Stomach (tissue), 19 donors: ENCODE measurements around the gene S100A8. TPM values are rescaled to one million over a fixed set of nuclear protein-coding genes. Genes with fewer than 3 reads are reported as not detected.

Experiments used
- DNase-seq, 2 donors: peaks; one replicate each; pipeline versions ENCODE4 v3.0.0 to v3.0.0-alpha.2; 2013 to 2019
- H3K27ac ChIP-seq, 5 donors: fragments of 200-600 bp in 4 of 5; sonication (generic) in 4 of 5; one replicate each; pipeline ENCODE4 v1.5.1; 2013 to 2019; ENCODE audit warnings: mild to moderate bottlenecking in 1 of 5, moderate library complexity in 1 of 5
- H3K27me3 ChIP-seq, 3 donors: fragments of 200-600 bp; sonication (generic); one replicate each; pipeline ENCODE4 v1.5.1; 2017 to 2019; ENCODE audit warnings: mixed run types in 1 of 3
- H3K36me3 ChIP-seq, 4 donors: fragments of 200-600 bp; sonication (generic); 1 replicate in 3 of 4; 2 replicates in 1 of 4; pipeline ENCODE4 v1.5.1; 2016 to 2019
- H3K4me1 ChIP-seq, 4 donors: fragments of 200-600 bp; sonication (generic); one replicate each; pipeline ENCODE4 v1.5.1; 2016 to 2019
- H3K4me3 ChIP-seq, 4 donors: fragments of 200-600 bp; sonication (generic) in 3 of 4; one replicate each; pipeline ENCODE4 v1.5.1; 2016 to 2019; ENCODE audit warnings: mild to moderate bottlenecking in 1 of 4
- H3K9me3 ChIP-seq, 4 donors: fragments of 200-600 bp; sonication (generic); one replicate each; pipeline ENCODE4 v1.5.1; 2016 to 2019
- CTCF ChIP-seq, 7 experiments: fragments of 450-650 bp in 4 of 7; fragments of 200-600 bp in 3 of 7; sonication (generic) in 3 of 7; IDR thresholded peaks; one replicate each; pipeline ENCODE4 v1.5.1; 2016 to 2019; ENCODE audit warnings: antibody characterized with exemption in 7 of 7, control low read depth in 2 of 7, mild to moderate bottlenecking in 1 of 7
- EP300 ChIP-seq: sonication (generic); formaldehyde crosslinking; IDR thresholded peaks from one replicate; pipeline ENCODE4 v1.6.1; 2017; ENCODE audit warnings: antibody characterized with exemption
- POLR2A ChIP-seq, 4 donors: fragments of 450-650 bp; IDR thresholded peaks; one replicate each; pipeline ENCODE4 v1.6.1; 2016; ENCODE audit warnings: antibody characterized with exemption in 4 of 4, control low read depth in 2 of 4, mild to moderate bottlenecking in 1 of 4, moderate library complexity in 1 of 4
- POLR2AphosphoS5 ChIP-seq, 3 donors: sonication (generic); formaldehyde crosslinking; IDR thresholded peaks; one replicate each; pipeline ENCODE4 v1.6.1; 2016; ENCODE audit warnings: antibody characterized with exemption in 3 of 3
- WGBS, 5 donors: extraction: QIAGEN DNeasy Blood & Tissue Kit in 3 of 5; methylation state at CpG; one replicate each; pipeline versions ENCODE4 v1.1.5 to v1.1.7; 2013 to 2018; 5-methylcytosine and 5-hydroxymethylcytosine counted together
- intact Hi-C: fragments of 100-400 bp; cut with DNase I; formaldehyde crosslinking; loops from one replicate; pipeline ENCODE4 v1.15.1; 2023; ENCODE audit warnings: low total_unique reads
- long read RNA-seq, 10 donors: transcript quantifications; one replicate each; lab custom pipeline, GENCODE V29; 2026
- polyA plus RNA-seq, 3 donors: library from polyadenylated mRNA; stranded (reverse); fragments of 200-250 nt; gene quantifications; one replicate each; pipeline ENCODE4 v1.2.3, GENCODE V29; 2013
- total RNA-seq, 5 donors: library from RNA; depleted of rRNA; stranded (reverse); fragments of >200 nt; gene quantifications; one replicate each; pipeline versions ENCODE4 v1.1.0 to v1.2.3, GENCODE V29; 2014 to 2016
- donor health status: healthy with polysubstance abuse.
- donor health status: Bipolar disorder and iron deficiency.
- donor health status: healthy.

Gene S100A8
- total RNA-seq = 10 to 100 TPM in 4 of 5 donors, not detected in 1; 16.8 to 86.4 (median 38.1) TPM
- over 10,000 TPM in 1 of 3 donors, 100 to 1,000 TPM in 2; 144 to 21,822 (median 281) TPM for polyA plus RNA-seq
- long read RNA-seq, donor 1, partial matches to known transcripts = 0 of 3 reads
- long read RNA-seq, donor 1, other reads (novel, unspliced or antisense) = 0 of 3 reads
- long read RNA-seq, donor 2, partial matches to known transcripts = 0 of 6 reads
- long read RNA-seq, donor 2, other reads (novel, unspliced or antisense) = 0 of 6 reads
- long read RNA-seq, donor 3, partial matches to known transcripts = 0 of 1 reads
- long read RNA-seq, donor 3, other reads (novel, unspliced or antisense) = 0 of 1 reads
- long read RNA-seq, donor 4, partial matches to known transcripts = 0 of 1 reads
- long read RNA-seq, donor 4, other reads (novel, unspliced or antisense) = 0 of 1 reads
- long read RNA-seq, donor 5, partial matches to known transcripts = 0 of 3 reads
- long read RNA-seq, donor 5, other reads (novel, unspliced or antisense) = 0 of 3 reads
- long read RNA-seq, donor 6 = 0 reads
- long read RNA-seq, donor 7, transcript S100A8-203 (2 exons, 717 nt) = minor isoform, 9 of 25 reads
- long read RNA-seq, donor 7, transcript S100A8-202 (3 exons, 523 nt) = major isoform, 16 of 25 reads
- long read RNA-seq, donor 7, partial matches to known transcripts = 0 of 25 reads
- long read RNA-seq, donor 7, other reads (novel, unspliced or antisense) = 0 of 25 reads
- long read RNA-seq, donor 8, partial matches to known transcripts = 0 of 3 reads
- long read RNA-seq, donor 8, other reads (novel, unspliced or antisense) = 0 of 3 reads
- long read RNA-seq, donor 9, transcript S100A8-202 (3 exons, 523 nt) = major isoform, 10 of 11 reads
- long read RNA-seq, donor 9, partial matches to known transcripts = 0 of 11 reads
- long read RNA-seq, donor 9, other reads (novel, unspliced or antisense) = 0 of 11 reads
- long read RNA-seq, donor 10, partial matches to known transcripts = 0 of 6 reads
- long read RNA-seq, donor 10, other reads (novel, unspliced or antisense) = 0 of 6 reads

GRCh38 chr1:153390938-153391710, at the start of gene S100A8:
TSS of gene S100A8 (minus strand) at chr1:153391073. CDS start at chr1:153390535, 538 bp downstream.
- DNase-seq = peak in 1 of 2 donors; percentile 48
- H3K36me3 ChIP-seq = no peaks in the 10 kb centered on the region
- TF ChIP-seq EP300 = no peak
- peak in 1 of 3 donors; percentile 8 for TF ChIP-seq POLR2AphosphoS5 (IDR thresholded peaks at IDR 0.05)
- H3K27ac ChIP-seq = peak within 1 kb of the TSS in 2 of 5 donors; percentile 64 to 67
- H3K4me1 ChIP-seq = no peaks in the 10 kb centered on the region
- H3K27me3 ChIP-seq = peaks cover 0 to 52% (median 18%) of the 10 kb centered on the region in 3 donors
- intact Hi-C loops = no loop called here
- 58 to 80% (median 68%) methylated on average over 7 of the region's 7 CpGs for WGBS, 5 donors
- no peaks in the 10 kb centered on the region for H3K9me3 ChIP-seq
- peak within 1 kb of the TSS in 2 of 4 donors; percentile 29 to 36 for H3K4me3 ChIP-seq

- no peak for TF ChIP-seq POLR2AphosphoS5 (IDR thresholded peaks at IDR 0.05)
- no peak for TF ChIP-seq CTCF (IDR thresholded peaks at IDR 0.05)
- TF ChIP-seq EP300 = no peak
- no peak for TF ChIP-seq POLR2A (IDR thresholded peaks at IDR 0.05)
- no peak for DNase-seq
- H3K9me3 ChIP-seq = peaks cover 0 to 6% (median 0%) of the 10 kb centered on the region in 4 donors
- no peak overlapping the region for H3K4me3 ChIP-seq
- H3K36me3 ChIP-seq = no peaks in the 10 kb centered on the region
- no peak overlapping the region for H3K27ac ChIP-seq
- no peaks in the 10 kb centered on the region for H3K4me1 ChIP-seq
- peaks cover 0 to 34% (median 3%) of the 10 kb centered on the region in 3 donors for H3K27me3 ChIP-seq
- intact Hi-C loops = no loop called here
These were observed 48.4 kb upstream of the S100A8 start for GRCh38 chr1:153439273-153439672.

DNA sequence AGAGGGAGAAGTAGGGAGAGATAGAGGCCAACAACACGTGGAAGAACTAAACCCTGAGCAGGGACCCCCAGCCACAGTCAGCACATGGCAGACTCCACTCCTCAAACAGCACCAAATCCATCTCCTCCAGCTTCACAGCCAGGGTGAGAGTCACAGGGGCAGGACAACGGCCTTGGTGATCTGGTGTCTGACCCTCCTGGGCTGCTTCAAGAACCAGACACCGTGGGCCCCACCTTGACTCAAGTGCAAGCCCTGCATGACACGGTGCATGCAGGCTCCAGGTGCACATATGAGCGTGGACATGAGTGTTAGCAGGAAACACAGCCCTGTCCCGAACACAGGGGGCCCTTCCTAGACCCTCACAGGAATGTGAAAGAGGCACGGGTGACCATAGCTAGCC, 47.7 kb upstream of the S100A8 start:
- peaks cover 0 to 6% (median 0%) of the 10 kb centered on the region in 4 donors for H3K9me3 ChIP-seq
- no peaks in the 10 kb centered on the region for H3K36me3 ChIP-seq
- intact Hi-C loops = no loop called here
- TF ChIP-seq CTCF (IDR thresholded peaks at IDR 0.05) (no peak), POLR2A (IDR thresholded peaks at IDR 0.05) (no peak), EP300 (no peak), POLR2AphosphoS5 (IDR thresholded peaks at IDR 0.05) (no peak)
- no peak for DNase-seq
- no peaks in the 10 kb centered on the region for H3K4me1 ChIP-seq
- WGBS, 5 donors = 55 to 74% (median 68%) methylated on average over 6 to 7 of the region's 7 CpGs
- H3K4me3 ChIP-seq = no peak overlapping the region
- H3K27me3 ChIP-seq = peaks cover 0 to 33% (median 0%) of the 10 kb centered on the region in 3 donors
- no peak overlapping the region for H3K27ac ChIP-seq

GRCh38 chr1:153437236-153437635, 46.4 kb upstream of the S100A8 start:
- Histone ChIP-seq H3K27me3 (peaks cover 0 to 33% (median 0%) of the 10 kb centered on the region in 3 donors), H3K9me3 (no peaks in the 10 kb centered on the region), H3K4me1 (no peaks in the 10 kb centered on the region), H3K36me3 (no peaks in the 10 kb centered on the region), H3K27ac (no peak overlapping the region), H3K4me3 (no peak overlapping the region)
- 81 to 89% (median 84%) methylated on average over 4 of the region's 4 CpGs for WGBS, 5 donors
- no peak for TF ChIP-seq POLR2AphosphoS5 (IDR thresholded peaks at IDR 0.05)
- TF ChIP-seq POLR2A (IDR thresholded peaks at IDR 0.05) = no peak
- TF ChIP-seq EP300 = no peak
- DNase-seq = no peak
- intact Hi-C loops = no loop called here
